NK-92 (cell line): ENCODE results near the gene GABBR2.

ENCODE experiments used
- DNase-seq: peaks from one replicate; lab custom pipeline; 2025; ENCODE audit not compliant: unreplicated experiment; lab: John Stamatoyannopoulos, UW

GABBR2 gene

GRCh38 chr9:98357921-98358535, 350.7 kb downstream of the GABBR2 start:
- no peak for DNase-seq

GRCh38 chr9:98356953-98357690, 351.6 kb downstream of the GABBR2 start:
- no peak for DNase-seq

- DNase-seq, result no peak
Measured at GRCh38 chr9:98356326-98356725, 352.4 kb downstream of the GABBR2 start.

GRCh38 chr9:98351370-98351769, 357.4 kb downstream of the GABBR2 start:
- DNase-seq, result no peak

- DNase-seq, result no peak
Measured at GRCh38 chr9:98347642-98348041, 361.1 kb downstream of the GABBR2 start.

GRCh38 chr9:98345011-98345410, 363.7 kb downstream of the GABBR2 start:
- DNase-seq, result no peak

GRCh38 chr9:98344581-98344980, 364.2 kb downstream of the GABBR2 start:
- DNase-seq, result no peak

- no peak for DNase-seq
Measured at GRCh38 chr9:98342820-98343210, 365.9 kb downstream of the GABBR2 start.

DNA sequence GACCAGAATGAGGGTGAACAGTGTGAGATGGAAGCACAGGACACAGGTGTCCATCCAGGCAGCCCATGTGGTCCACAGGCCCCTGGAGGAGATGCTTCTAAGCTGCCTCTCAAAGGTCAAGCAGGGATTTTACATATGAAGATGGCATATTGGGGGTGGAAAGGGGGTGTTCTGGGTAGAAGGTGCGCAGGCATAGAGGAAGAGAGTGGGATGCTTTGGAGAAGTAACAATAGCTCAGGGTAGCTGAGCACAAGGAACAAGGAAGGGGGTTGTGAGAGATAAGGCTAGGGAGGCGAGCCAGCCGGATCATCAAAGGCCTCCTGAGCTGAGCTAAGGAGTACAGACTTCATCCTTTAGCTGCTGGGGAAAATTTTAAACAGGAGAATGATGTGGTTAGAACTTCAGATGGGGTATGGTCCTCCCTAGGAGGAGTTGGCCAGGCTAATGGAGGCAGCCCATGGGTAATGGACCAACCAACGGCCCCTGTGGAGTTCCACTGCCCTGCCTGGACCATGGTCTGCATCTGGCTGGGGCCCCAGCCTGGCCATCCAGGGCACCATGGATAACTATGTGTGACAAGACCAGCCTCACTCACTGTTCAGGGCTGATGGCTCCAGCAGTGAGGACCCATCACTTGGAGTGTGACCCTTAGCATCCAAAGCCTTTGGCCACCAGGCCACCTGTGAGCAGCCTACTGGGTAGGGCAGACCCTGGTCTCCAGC, 366.5 kb downstream of the GABBR2 start:
- DNase-seq, result no peak

DNA sequence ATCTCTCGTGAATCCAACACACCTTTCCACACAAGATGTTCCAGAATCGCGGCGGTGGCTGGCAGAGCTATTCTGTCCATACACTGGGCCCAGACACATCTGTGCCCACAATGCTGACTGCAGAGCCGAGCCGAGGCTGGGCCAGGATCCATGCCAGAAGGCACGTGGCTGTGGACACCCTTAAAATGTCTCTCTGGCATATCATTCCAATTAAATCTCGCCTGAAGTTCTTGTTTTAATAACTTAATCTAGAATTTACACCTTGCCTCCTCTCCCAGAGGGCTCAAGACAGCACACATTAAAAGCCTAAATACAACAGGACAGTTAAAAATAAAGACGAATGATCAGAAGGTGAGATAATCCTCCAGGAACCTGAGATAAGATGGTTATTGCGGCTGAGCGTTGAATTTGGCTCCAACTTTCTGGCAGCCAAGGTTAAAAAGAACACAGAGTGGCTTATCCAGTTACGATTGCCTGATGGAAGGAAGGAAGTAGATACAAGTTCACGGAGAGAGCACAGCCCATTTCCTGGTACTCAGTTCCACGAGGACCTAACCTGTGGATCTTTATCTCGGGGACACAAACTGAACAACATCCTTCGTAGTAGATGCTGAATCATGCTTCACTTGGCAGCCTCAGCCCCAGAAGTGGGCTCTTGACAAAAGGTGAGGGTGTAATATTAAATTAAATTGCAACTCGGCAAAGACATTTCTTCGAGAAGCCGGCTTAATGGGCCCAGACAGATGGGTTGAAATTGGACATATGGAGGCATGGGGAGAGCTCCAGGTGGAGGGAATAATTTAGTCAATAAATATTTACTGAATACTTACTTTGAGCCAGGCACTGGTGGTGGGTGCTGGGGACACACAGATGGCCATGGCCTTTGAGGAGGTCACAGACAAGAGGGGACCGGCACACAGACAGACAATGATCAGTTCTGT, 367.3 kb downstream of the GABBR2 start:
- no peak for DNase-seq

GRCh38 chr9:98339987-98340800, 368.5 kb downstream of the GABBR2 start:
- DNase-seq, result no peak

- no peak for DNase-seq
Measured at GRCh38 chr9:98335661-98336060, 373.1 kb downstream of the GABBR2 start.

GRCh38 chr9:98334796-98335195, 373.9 kb downstream of the GABBR2 start:
- DNase-seq, result no peak

DNA sequence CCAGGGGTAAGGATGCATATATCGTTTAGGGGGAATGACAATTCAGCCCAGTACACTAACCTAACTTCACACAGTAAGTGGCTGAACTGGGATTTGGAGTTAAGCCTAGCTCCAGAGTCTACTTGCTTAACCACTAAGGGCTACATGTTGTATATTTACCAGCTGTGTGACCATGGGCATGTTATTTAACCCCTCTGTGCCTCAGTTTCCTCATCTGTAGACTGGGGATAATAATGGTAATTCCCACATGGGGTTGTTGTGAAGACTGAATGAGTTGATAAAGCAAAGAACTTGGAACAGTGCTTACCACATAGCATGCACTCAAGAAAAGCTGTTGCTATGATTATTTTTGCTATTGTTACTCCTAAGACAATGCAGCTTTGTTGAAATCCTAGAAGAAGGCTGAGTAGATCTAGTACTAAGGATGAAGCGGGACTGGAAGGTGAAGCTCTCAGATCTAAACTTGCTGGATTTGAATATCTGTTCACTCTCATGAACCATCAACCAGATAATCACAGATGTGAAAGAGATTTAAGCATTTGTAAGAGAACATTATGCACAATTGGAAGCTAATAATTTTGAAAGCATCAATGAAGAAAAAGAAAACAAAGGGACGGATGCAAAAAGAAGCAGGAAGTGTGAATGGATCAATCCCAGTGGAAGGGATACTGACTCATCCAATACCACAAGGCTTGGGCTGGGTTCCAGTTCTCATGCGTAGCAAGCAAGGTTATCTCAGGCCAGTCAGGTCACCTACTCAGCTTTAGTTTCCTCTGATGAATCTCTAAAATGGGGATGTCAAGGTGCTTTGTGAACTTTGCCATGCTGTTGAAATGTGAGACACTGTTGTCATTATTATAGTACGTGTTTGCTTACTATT, 374.8 kb downstream of the GABBR2 start:
- no peak for DNase-seq

GRCh38 chr9:98332405-98332831, 376.3 kb downstream of the GABBR2 start:
- no peak for DNase-seq

DNA sequence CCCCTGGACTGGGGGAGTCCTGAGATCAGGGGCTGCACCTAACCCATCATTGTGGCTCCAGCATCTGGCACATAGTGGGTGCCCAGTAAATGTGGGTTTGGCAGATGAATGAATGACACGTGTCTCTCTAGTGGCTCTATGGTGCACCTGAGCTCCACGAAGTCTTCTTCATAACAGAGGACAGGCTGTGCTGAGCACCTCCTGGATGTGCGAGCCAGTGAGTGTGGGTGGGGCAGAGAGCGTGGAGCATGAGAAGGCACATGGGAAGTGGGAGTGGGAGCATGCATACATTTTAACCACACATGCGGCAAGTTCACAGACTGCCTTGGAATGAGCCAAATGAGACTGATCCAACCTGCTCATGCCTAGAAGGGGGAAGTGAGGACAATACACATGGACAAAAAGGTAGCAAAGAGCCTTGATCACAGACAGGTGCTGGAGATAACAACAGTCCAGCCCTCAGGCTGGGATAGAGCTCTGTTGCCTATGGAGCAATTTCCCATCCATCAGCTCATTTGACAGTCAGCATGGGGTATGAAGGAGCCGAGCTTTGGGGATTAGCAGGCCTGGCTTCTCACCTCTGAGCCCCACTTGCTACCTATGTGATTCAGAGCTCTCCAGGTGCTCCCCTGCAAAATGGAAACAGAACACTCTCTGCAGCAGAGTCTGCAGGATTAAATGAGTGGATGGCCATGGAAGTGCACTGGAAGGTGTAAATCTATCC, 377.0 kb downstream of the GABBR2 start:
- no peak for DNase-seq

- DNase-seq, result no peak
Measured at GRCh38 chr9:98330831-98331230, 377.9 kb downstream of the GABBR2 start.

GRCh38 chr9:98329904-98330303, 378.8 kb downstream of the GABBR2 start:
- no peak for DNase-seq

DNA sequence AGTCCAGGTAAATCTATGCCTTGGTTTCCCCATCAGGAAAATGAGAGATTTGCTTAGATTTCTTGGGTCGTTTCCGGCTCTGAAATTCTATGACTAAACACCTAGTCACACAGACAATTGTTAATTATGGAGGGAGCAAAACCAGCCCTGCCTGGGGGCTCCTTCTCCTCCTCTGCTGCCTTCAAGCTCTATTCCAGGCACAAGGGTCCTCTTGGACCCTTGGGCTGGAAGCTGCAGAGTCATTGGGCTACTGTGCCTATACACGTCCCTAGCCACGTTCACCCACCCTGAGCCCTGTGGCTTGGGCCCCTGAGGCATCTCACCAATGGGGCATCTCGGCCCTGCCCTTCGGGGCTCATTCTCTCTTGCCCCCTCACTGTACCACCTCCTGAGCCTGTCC, 379.5 kb downstream of the GABBR2 start:
- DNase-seq, result no peak
